HG03060 (cell line): ENCODE data around the gene AOPEP.

Source experiments
- ATAC-seq: cut with Tn5 transposase; IDR thresholded peaks from one replicate; pipeline ENCODE4 v1.9.1; 2021; ENCODE audit warnings: low read depth, moderate number of reproducible peaks; ENCODE audit not compliant: unreplicated experiment

AOPEP gene

DNA sequence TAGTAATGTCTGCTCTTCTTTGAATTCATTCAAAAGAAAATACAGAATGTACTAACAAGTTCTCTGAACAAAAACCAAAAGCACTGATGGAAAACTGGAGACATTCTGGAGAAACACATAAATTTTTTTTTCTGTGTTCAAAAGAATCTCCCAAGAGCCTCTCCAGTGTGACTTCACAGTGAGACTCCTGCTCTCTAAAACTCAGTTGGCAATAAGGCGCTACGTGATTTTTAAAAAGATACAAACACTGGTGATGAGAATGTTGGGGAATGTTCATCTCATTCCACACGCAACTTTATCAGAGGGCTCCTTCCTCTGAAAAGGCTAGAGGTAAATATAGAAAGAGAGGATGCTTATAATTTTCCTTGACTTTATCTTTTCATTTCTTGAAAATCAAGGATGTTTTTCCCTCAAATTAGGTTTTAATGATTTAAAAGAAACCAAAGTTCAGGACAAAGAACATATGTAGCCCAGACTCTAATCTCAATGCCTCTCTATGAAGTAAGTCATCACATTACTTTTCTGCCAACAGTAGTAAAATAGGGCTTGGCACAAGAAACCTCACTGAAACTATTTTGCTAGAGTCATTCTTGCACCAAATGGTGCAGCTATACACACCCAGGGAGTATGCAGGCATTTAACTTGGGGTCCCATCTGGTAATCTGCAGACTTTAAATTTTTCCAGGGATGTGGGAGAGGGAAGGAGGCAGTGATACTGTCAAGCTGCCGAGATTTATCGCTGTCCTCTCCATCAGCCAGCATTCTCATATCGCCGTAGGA, 12.9 kb upstream of the AOPEP start:
- no peak for ATAC-seq

DNA sequence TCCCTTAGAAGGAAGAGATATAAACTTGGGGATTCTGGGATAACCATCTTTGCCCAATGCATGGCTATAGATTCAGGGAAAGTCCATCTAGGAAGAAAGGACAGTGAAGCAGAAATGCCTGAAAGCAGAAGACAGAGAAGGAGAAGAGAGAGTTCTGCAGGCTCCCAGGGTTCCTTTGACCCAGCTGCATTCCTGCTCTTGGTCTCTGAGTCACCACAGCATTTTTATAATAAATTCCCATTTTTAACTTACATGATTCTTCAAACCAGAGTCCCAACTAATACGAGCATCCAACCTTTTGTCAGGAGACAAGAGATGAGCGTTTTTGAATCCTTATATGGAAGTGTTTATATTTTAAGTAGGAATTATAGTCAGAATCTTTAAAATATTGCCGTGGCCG, 12.0 kb upstream of the AOPEP start:
- ATAC-seq = no peak

DNA sequence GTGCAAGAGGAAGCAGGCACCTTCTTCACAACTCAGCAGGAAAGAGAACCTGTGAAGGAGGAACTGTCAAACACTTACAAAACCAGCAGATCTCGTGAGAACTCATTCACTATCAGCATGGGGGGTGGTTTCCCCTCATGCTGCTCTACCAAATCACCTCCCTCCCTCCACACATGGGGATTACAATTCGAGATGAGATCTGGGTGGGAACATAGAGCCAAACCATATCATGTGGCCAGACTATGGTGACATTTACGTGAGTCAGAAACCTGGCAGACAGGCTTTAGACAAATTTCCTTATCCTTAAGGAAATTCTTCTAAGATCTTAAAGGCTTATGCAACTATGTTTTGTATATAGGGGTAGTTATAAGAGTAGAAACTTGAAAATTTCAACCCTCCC, 8.7 kb upstream of the AOPEP start:
- no peak for ATAC-seq

DNA sequence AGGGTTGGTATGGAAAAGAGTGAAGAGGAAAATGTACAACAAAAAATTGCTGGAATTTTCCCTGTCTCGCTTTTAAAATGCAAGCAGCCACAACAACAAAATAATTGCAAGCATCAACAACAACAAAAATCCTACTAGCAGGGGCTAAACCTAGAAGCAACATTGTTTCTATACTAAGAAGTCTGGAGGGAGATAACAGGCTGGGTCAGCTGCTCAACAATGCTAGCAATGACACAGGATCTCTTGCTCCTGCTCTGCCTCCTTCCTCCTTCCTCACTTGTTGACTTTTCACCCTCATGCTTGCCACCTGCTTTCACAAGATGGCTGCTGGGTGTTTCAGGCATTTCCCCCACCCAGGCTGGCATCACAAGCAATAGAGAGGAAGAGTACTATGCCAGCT, 7.6 kb upstream of the AOPEP start:
- no peak for ATAC-seq

GRCh38 chr9:94719878-94720277, 6.6 kb upstream of the AOPEP start:
- no peak for ATAC-seq

- no peak for ATAC-seq
These were observed 5.5 kb upstream of the AOPEP start for GRCh38 chr9:94720846-94721549.

DNA sequence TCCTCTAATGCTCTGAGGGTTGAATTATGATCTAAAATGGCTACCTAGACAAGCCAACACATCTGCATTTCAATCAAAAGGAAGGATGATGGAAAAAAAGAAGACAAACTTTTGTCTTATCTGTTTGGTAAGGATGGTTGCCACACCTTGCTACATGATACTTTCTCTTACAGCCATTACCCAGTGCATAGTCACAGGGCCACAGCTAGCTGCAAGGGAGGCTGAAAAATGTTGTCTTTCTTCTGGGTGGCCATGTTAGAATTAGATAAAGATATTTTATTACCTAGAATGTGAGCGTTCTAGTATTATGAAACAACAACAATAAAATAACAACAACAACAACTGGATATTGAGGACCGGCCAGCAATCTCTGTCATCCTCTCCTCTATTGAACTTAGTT, 4.7 kb upstream of the AOPEP start:
- ATAC-seq = no peak

- no peak for ATAC-seq
These were observed 1.2 kb upstream of the AOPEP start for GRCh38 chr9:94725293-94725692.

GRCh38 chr9:94728719-94729118, 2.2 kb downstream of the AOPEP start:
- ATAC-seq = no peak

DNA sequence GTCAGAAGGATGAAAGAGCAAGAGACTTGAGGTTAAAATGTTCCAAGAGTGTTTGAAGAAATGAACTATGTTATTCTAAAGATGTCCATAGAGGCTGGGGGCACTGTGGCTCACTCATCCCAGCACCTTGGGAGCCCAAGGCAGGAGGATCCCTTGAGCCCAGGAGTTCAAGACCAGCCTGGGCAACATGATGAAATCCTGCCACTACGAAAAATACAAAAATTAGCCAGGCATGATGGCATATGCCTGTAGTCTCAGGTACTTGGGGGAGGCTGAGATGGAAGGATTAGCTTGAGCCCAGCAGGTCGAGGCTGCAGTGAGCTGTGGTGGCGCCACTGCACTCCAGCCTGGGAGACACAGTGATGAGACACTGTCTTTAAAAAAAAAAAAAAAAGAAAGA, 2.7 kb downstream of the AOPEP start:
- ATAC-seq = no peak

DNA sequence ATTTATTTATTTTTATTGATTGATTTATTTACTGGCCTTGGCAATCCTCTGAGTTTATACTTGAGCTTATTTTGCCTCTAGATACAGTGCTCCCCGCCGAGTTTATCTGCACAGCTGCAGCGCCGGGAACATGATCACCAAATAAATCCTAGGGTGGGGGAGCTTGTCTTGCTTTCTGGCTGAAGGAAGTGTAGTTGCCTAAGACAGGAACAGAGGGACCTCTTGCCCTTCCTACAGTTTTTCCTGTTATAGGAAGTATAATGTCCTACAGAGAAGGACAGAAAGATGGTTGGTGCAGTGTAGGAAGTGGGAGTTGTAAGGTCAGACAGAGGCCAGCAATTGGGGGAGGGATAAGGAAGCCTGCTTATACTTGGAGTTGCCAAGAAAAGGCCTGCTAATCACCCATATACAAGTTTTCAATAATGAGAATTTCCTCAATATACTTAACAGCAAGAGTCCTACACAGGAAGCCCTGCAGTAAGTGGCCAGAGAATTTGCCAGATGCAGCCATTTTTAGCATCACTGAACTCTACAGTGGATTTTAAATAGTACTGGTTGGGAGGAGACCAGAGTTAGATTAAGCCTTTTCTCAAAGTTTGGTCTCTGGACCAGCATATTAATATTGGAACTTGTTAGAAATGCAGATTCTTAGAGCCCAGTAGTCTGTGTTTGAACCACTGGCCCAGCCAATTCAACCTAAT, 7.7 kb downstream of the AOPEP start:
- ATAC-seq = no peak

DNA sequence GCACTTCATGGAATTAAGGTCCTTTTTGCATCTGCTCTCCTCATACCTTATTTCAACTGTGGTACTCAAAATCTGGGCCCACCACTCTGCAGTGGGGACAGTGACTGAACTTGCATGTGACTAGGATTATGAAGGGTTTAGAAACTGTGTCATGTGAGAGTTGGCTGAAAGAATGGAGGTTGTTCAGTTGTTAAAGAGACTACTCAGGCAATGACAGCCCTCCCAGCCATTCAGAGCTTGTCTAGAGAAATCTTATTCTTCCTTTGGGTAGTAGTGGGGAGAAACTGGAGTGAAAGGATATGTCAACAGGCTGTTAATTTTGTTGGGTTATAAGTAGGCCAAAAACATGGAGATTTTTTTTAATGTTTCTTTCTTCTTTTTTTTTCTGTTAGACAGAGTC, 10.3 kb downstream of the AOPEP start:
- ATAC-seq = no peak

DNA sequence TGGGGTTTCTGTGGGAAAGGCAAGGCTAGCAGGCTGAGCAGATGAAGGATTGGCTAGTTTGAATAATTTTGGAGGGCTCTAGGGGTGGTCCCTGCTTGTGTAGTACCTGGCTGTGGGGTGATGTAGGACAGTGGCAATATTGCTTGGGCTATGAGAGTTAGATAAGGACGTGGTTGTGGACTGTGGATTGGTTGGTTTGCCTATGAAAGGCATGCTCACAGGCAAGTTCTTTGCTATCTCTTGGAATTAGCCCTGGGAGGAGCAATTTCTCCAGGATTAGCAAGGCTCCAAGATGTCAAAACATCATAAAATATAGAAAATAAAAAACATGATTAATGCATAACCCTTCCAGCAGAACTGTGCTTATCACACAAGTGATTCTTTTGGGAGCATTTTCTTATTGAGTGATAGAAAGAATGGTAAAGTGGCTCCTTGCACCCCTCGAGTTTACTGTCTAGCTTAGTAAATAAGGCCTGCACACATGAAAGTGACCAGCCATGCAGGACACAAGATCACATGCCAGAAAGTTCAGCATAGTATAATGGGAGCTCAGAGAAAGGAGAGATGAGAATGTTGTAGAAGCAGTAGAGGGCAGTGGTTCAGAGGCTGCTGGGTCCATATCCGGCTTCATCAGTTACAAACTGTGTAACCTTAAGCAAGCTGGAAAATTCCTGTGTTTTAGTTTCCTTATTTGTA, 13.8 kb downstream of the AOPEP start:
- ATAC-seq = no peak

DNA sequence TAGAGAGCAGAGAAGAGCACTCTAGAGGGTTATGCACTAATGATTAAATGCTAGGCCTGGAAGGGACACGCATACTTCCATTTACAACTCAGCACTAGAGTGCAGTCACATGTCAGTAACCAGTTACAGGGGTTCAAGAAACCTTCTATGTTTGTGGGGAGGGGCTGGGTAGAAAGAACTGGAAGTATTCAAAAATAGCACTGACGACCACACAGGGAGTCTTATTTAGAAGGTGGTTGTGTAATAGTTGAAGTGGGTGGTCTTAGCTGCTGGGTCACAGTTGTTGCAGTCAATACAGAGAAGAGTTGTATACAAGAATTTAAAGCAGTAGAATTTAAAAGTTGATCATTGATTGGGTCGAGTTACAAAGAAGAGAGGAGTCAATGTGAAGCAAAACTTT, 15.4 kb downstream of the AOPEP start:
- ATAC-seq = no peak

DNA sequence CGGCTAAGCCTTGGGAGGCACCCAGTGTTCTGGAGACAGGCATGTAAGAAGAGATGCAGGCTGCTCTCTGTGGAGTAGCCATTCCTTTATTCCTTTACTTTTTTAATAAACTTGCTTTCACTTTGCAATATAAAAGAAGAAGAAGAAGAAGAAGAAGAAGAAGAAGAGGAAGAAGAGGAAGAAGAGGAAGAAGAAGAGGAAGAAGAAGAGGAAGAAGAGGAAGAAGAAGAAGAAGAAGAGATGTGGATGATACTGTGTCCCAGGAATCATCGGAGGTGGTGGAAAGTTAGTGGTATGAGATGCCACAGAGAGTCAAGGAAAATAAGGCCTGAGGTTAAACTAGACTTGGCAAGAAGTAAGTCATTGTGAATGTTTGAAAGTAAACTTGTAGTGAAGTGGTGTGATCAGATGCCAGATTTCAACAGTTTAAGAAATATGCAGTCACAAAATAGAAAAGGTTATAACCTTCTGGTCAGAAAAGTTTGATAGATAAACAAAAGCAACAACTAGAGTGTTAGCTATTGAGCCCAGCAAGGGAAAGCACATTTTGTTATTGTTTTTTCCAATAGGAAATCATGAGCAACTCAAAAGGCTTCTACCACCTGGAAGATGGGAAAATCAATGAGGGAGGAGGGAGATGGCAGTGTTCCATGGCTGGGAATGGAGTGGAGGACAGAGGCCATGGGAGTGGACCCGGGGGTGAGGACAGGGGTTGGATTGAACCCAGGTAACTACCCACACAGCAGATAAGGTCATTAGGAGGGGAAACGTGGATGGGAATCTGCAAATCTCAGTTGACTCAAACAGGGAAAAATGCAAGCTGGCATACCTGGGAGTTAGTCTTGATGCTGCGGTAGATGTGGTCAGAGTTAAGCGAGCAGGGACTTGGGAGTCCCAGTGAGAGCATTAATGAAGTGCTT, 16.8 kb downstream of the AOPEP start:
- no peak for ATAC-seq

- no peak for ATAC-seq
These were observed 19.5 kb downstream of the AOPEP start for GRCh38 chr9:94745806-94746540.

- no peak for ATAC-seq
These were observed 20.3 kb downstream of the AOPEP start for GRCh38 chr9:94746541-94747370.

DNA sequence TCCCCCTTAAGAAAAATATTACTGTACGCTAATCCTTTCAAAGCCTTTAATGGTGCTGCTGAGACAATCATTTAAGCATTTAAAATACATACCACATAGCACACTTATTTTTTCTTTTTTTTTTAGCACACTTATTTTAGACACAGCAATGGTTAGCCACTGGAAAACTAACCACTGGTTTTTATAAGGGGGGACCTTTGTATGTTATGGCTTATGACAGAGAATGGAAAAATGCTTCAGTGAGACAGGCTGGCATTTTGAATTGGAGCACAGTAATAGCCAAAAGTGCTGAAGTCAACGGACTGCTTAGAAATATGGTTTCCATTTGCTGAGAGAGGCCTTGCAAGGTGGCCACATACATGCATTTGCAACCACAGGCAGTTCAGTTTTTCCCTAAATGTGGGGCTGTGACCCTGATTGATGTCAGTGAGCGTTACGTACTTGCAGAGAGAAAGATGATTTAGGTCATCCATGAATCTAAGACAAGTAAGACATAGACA, 28.5 kb downstream of the AOPEP start:
- no peak for ATAC-seq
